Effector memory CD4-positive, alpha-beta T cell (primary cell): ENCODE data around the gene MRPS6.

ENCODE experiments used
- DNase-seq, 3 donors: peaks; one replicate each; pipeline ENCODE4 v3.0.0-alpha.2; 2020
- H3K27ac ChIP-seq: 2 replicates; pipeline ENCODE4 v1.7.0; 2013; ENCODE audit warnings: mild to moderate bottlenecking, low read length, moderate library complexity; ENCODE audit not compliant: insufficient read depth, poor library complexity, severe bottlenecking
- H3K27me3 ChIP-seq: replicated peaks from 2 replicates; pipeline ENCODE4 v1.7.0; 2013; ENCODE audit warnings: mild to moderate bottlenecking, low read length; ENCODE audit not compliant: insufficient read depth, control insufficient read depth, poor library complexity, severe bottlenecking
- H3K36me3 ChIP-seq: 2 replicates; pipeline ENCODE4 v1.7.0; 2013; ENCODE audit warnings: mild to moderate bottlenecking, low read length, moderate library complexity; ENCODE audit not compliant: control insufficient read depth, insufficient read depth
- H3K4me1 ChIP-seq: 2 replicates; pipeline ENCODE4 v1.7.0; 2013; ENCODE audit warnings: low read length, mild to moderate bottlenecking; ENCODE audit not compliant: control insufficient read depth, insufficient read depth, poor library complexity, severe bottlenecking
- H3K4me3 ChIP-seq: 2 replicates; pipeline ENCODE4 v1.7.0; 2013; ENCODE audit warnings: low read length, low read depth, mild to moderate bottlenecking; ENCODE audit not compliant: insufficient read depth, poor library complexity, severe bottlenecking
- H3K9me3 ChIP-seq: 2 replicates; pipeline ENCODE4 v1.7.0; 2013; ENCODE audit warnings: mild to moderate bottlenecking, low read length, moderate library complexity; ENCODE audit not compliant: control insufficient read depth

The MRPS6 gene

GRCh38 chr21:34078915-34079314 lies 5.5 kb downstream of the MRPS6 start:
- H3K4me3 ChIP-seq, result no peak overlapping the region
- H3K27me3 ChIP-seq, result no peaks in the 10 kb centered on the region
- no peaks in the 10 kb centered on the region for H3K9me3 ChIP-seq
- no peak overlapping the region for H3K27ac ChIP-seq
- DNase-seq, result no peak
- H3K36me3 ChIP-seq, result no peaks in the 10 kb centered on the region
- H3K4me1 ChIP-seq, result peaks cover 30% of the 10 kb centered on the region

- no peak overlapping the region for H3K27ac ChIP-seq
- H3K4me3 ChIP-seq, result no peak overlapping the region
- no peaks in the 10 kb centered on the region for H3K36me3 ChIP-seq
- H3K27me3 ChIP-seq, result no peaks in the 10 kb centered on the region
- peaks cover 22% of the 10 kb centered on the region for H3K4me1 ChIP-seq
- no peak for DNase-seq
- no peaks in the 10 kb centered on the region for H3K9me3 ChIP-seq
These were observed 7.3 kb downstream of the MRPS6 start for GRCh38 chr21:34080710-34081109.

DNA sequence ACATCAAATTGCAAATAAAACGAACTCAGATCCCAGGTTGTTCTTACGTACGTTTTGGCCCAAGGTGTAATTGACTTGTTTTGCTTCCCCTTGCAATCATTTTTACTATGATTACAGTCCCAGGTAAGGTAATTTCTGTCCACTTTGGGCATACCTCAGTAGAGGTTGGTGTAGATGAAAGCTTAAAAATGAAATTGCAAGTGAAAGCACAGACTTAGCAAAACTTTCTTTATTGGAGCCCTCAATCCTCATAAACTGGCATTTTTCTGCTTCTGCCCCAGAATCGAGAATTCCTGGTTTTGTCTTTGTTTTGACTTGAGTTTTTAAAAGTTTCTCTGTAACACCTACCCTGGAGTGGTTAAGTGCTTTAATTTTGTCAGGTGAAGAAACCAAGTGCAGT lies 9.4 kb downstream of the MRPS6 start:
- peaks cover 23% of the 10 kb centered on the region for H3K4me1 ChIP-seq
- H3K4me3 ChIP-seq, result no peak overlapping the region
- H3K9me3 ChIP-seq, result no peaks in the 10 kb centered on the region
- no peaks in the 10 kb centered on the region for H3K27me3 ChIP-seq
- no peaks in the 10 kb centered on the region for H3K36me3 ChIP-seq
- no peak overlapping the region for H3K27ac ChIP-seq
- DNase-seq, result no peak

DNA sequence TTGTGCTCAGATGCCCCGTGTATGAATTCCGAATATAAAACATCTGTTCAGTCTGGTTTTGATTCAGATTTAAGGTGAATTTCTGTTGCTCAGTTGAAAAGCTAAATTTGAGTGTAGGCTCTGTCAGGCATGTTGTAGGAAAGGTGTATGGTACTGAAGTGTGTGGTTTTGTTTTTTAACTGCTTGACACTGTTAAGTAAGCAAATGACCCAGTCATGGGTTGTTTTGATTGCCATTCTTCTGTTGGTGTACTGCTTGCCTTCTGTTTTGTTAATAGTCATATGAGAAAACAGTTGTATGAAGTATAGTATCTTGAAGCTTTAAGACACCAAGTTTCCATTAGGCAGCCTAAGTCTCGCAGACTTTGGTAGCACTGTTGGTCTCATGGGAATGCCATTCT lies 10.0 kb downstream of the MRPS6 start:
- Histone ChIP-seq H3K27me3 (no peaks in the 10 kb centered on the region), H3K4me1 (peaks cover 19% of the 10 kb centered on the region), H3K27ac (no peak overlapping the region), H3K4me3 (no peak overlapping the region), H3K9me3 (no peaks in the 10 kb centered on the region), H3K36me3 (no peaks in the 10 kb centered on the region)
- no peak for DNase-seq

DNA sequence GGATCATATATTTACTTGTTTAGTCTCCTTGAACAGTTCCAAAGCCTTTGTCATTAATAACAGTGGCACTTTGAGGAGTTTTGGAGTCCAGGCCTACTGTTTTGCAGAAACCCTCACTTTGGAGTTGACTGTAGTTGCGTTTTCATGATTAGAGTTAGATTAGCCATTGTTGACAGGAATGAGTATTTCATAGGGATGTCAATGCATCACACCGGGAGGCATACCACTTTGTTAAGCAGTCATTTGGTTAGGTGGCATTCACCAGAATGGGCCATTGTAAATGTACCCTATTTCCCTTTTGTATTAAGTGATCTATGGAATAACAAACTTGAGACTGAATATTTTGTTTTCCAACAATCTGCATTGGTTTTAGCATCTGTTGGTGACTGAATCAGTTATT lies 11.8 kb downstream of the MRPS6 start:
- Histone ChIP-seq H3K4me3 (no peak overlapping the region), H3K4me1 (peaks cover 11% of the 10 kb centered on the region), H3K27ac (no peak overlapping the region), H3K9me3 (no peaks in the 10 kb centered on the region), H3K36me3 (no peaks in the 10 kb centered on the region), H3K27me3 (no peaks in the 10 kb centered on the region)
- no peak for DNase-seq

DNA sequence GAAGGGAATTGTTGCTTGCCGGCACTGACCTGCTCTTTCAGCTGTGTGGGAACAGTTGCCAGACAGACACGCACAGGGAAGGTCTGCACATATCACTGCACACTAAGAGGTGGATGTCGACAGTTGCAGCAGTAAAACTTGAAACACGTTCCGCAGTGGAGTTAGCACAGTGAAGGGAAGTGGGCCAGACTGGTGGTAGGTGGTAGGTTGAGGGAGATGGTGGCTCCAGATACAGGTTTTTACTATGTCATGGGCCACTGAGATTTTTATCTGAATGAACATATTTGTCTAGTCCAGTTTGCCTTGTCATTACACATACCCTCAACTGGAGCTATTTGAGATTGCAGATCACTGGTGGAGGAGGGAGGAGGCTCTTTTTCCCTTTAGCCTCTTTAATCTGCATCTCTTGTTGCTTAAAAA lies 13.5 kb downstream of the MRPS6 start:
- DNase-seq, result no peak
- no peak overlapping the region for H3K4me3 ChIP-seq
- H3K4me1 ChIP-seq, result peaks cover 11% of the 10 kb centered on the region

DNA sequence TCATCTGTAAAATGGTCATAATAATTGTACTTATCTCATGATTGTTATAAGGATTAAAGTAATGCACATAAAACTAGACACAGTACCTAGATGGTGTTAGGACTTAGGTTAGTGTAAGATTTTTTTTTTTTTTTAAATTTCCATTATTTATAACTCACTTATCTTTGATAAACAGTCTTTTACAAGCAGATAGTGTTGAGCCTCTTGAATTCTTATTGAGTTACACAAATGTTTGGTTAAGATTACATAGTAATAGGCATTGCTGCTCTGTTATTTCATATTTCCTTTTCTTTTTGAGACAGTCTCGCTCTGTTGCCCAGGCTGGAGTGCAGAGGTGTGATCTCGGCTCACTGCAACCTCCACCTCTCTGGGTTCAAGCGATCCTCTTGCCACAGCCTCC lies 15.4 kb downstream of the MRPS6 start:
- Histone ChIP-seq H3K27me3 (no peaks in the 10 kb centered on the region), H3K9me3 (no peaks in the 10 kb centered on the region), H3K27ac (no peak overlapping the region), H3K4me1 (peaks cover 9% of the 10 kb centered on the region), H3K36me3 (no peaks in the 10 kb centered on the region), H3K4me3 (no peak overlapping the region)
- DNase-seq, result no peak

More for the DNA sequence above, 13.5 kb downstream of the MRPS6 start:
- Histone ChIP-seq H3K9me3 (no peaks in the 10 kb centered on the region), H3K27ac (no peak overlapping the region), H3K27me3 (no peaks in the 10 kb centered on the region), H3K36me3 (no peaks in the 10 kb centered on the region)

GRCh38 chr21:34091032-34091431 lies 17.7 kb downstream of the MRPS6 start:
- H3K27ac ChIP-seq, result no peak overlapping the region

GRCh38 chr21:34091607-34092006 lies 18.2 kb downstream of the MRPS6 start:
- DNase-seq, result no peak
- H3K4me3 ChIP-seq, result no peak overlapping the region
- H3K9me3 ChIP-seq, result no peaks in the 10 kb centered on the region
- H3K27me3 ChIP-seq, result no peaks in the 10 kb centered on the region
- no peak overlapping the region for H3K27ac ChIP-seq
- peaks cover 13% of the 10 kb centered on the region for H3K36me3 ChIP-seq
- peaks cover 3% of the 10 kb centered on the region for H3K4me1 ChIP-seq

More at GRCh38 chr21:34091032-34091431, 17.7 kb downstream of the MRPS6 start:
- peaks cover 5% of the 10 kb centered on the region for H3K4me1 ChIP-seq
- no peak overlapping the region for H3K4me3 ChIP-seq
- no peaks in the 10 kb centered on the region for H3K27me3 ChIP-seq
- peaks cover 10% of the 10 kb centered on the region for H3K36me3 ChIP-seq
- no peaks in the 10 kb centered on the region for H3K9me3 ChIP-seq
- no peak for DNase-seq

GRCh38 chr21:34092262-34092921 lies 19.0 kb downstream of the MRPS6 start:
- H3K4me1 ChIP-seq, result no peaks in the 10 kb centered on the region
- no peak overlapping the region for H3K4me3 ChIP-seq
- no peak overlapping the region for H3K27ac ChIP-seq
- no peaks in the 10 kb centered on the region for H3K9me3 ChIP-seq
- H3K36me3 ChIP-seq, result peaks cover 17% of the 10 kb centered on the region
- no peak for DNase-seq
- H3K27me3 ChIP-seq, result no peaks in the 10 kb centered on the region
